CD4-positive, alpha-beta T cell treated with Interferon gamma for 1 hour (primary cell): ENCODE results near the gene PAEP.
"Not testable (repeated sequence)": the region's sequence is repeated elsewhere in the genome, so short reads cannot be mapped to it uniquely, and the experiment has no call there.

Experiments used
- DNase-seq: peaks from one replicate; pipeline ENCODE4 v3.0.0-alpha.2; 2020

The PAEP gene

GRCh38 chr9:135561391-135562234, at the start of gene PAEP:
PAEP (plus strand) TSS chr9:135561756.
- DNase-seq = no peak

DNA sequence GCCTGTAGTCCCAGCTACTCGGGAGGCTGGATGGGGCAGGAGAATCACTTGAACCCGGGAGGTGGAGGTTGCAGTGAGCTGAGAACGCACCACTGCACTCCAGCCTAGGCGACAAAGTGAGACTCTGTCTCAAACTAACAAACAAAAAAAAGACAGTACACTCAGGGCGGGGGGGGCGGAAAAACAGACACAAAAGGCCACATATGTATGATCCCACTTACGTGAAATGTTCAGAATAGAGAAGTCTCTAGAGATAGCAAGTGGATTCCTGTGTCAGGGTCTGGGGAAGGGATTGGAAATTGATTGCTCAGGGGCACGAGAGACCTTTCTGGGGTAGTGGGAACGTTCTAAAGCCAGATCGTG, 49.3 kb upstream of the PAEP start:
- no peak for DNase-seq

GRCh38 chr9:135512904-135513303, 48.7 kb upstream of the PAEP start:
- no peak for DNase-seq

GRCh38 chr9:135513351-135513846, 48.2 kb upstream of the PAEP start:
- DNase-seq = no peak

DNA sequence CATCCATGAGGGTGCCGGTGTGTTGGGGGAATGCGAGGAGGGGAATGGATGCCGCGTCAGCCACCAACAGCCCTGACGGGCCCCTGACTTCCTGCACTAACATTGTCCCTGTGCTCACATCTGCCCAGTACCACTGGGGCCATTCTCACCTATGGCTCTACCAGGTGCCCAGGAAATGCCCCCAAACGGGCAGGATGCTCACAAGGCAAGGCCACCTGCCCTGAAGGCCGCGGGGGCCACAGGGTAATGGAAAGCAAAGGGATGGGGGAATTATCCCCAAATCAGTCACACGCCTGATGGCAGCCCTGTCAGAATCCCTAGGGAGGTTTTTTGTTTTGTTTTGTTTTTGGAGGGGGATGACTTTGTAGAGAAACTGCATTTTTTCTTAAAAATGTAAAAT, 47.6 kb upstream of the PAEP start:
- not testable (repeated sequence) for DNase-seq

- DNase-seq = no peak
Observed at GRCh38 chr9:135514342-135515082, 47.0 kb upstream of the PAEP start.

- no peak for DNase-seq
Observed at GRCh38 chr9:135515083-135515951, 46.2 kb upstream of the PAEP start.

GRCh38 chr9:135516132-135516860, 45.3 kb upstream of the PAEP start:
- no peak for DNase-seq

DNA sequence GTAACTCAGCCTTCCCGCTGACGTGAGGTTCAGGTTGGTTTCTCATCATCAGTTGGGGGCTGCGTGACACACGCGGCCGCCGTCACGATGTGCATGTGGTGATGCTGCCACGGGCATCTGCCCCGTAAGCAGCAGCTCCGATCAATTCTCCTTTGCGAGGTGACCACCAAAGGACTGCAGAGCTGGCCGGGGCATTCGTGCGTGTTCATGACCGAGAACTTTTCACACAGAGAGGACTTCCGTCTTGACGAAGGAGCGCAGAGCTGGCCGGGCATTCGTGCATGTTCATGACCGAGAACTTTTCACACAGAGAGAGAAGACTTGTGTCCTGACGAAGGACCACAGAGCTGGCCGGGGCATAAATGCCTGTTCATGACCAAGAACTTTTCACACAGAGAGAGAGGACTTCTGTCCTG, 44.1 kb upstream of the PAEP start:
- no peak for DNase-seq

DNA sequence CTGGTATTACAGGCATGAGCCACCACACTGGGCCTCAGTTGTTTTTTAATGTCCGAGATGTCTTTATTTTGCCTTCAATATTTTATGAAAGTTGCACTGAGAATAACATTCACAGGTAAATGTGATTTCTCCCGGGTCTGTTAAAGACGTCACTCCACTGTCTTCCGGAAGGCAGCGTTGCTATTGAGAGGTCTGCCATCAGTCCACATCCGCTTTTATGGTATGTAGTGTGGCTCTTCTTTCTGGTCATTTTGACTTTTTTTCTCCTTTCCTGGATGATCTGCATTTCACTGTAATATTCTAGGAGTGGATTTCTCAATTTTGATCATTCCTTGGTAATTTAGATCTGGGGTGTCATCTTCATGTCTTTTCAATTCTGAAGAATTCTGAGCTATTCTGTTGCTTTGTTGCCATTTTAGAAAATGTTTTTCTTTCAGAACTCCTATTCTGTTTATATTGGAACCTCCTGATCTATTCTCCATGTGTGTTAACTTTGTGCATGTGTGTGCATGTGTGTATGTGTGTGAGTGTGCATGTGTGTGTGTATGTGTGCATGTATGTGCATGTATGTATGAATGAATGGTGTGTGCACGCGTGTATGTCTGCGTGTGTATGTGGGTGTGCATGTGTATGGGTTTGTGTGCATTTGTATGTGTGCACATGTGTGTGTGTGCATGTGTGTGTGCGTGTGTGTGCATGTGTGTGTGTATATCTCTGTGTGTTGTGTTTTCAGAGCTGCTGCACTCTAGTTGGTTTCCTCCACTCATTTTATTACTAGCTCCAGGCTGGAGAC, 42.2 kb upstream of the PAEP start:
- DNase-seq = no peak

DNA sequence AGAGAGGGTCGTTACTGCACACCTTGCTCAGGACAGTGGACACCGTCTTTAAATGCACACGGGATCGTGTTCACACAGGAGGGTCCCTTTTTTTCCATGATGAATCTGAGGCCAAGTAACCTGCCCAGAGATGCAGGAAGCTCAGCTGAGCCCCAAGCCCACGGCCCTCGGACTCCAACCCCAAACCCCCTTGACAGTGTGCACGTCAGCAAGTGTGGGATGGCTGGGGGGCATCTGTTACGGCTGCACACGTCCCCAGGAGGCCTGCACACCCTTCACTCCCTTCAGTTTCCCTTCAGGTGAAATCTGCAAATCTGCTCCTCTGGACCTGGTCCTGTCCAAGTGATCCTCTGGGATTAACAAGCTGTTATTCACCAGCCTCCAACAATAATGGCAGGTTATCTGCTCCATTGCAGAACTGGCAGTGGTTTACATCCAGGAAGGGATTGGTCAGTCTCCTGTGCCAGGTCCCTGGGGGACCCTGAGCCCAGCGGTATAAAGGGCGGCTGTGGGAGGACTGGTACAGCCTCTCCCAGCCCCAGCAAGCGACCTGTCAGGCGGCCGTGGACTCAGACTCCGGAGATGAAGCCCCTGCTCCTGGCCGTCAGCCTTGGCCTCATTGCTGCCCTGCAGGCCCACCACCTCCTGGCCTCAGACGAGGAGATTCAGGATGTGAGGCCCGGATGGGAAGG, 40.5 kb upstream of the PAEP start, which contains the start of gene LCN1:
LCN1 (plus strand) TSS at position 525 of the 692 bp plus-strand sequence; CDS start at position 583, 58 bp downstream.
- DNase-seq = no peak

- DNase-seq = no peak
Observed at GRCh38 chr9:135521608-135522095, 39.9 kb upstream of the PAEP start.

GRCh38 chr9:135522137-135522877, 39.2 kb upstream of the PAEP start:
- DNase-seq = no peak

GRCh38 chr9:135522931-135523330, 38.6 kb upstream of the PAEP start:
- DNase-seq = no peak

DNA sequence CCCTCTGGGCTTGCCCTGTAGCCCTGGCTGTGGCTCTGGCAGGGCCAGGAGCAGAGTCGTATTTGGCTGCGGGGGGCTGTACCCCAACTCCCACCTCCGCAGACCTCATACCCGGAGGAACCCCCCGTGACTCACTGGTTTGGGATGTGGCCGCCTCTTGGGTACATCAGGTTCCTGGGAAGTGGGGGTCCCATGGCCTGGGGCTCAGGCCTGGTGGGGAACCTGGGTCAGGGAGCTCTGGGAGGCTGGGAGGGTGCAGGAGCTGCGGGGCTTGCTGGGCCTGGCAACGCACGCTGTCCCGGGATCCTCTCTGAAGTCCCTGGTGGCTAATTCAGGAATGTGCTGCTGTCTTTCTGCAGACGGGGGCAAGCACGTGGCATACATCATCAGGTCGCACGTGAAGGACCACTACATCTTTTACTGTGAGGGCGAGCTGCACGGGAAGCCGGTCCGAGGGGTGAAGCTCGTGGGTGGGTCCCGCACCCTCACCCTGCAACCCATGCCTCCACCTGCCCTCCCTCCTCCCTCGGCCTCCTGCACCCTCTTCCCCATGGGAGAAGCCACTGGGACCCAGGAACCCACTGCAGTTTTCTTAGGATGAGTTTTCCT, 37.9 kb upstream of the PAEP start:
- DNase-seq = no peak

DNA sequence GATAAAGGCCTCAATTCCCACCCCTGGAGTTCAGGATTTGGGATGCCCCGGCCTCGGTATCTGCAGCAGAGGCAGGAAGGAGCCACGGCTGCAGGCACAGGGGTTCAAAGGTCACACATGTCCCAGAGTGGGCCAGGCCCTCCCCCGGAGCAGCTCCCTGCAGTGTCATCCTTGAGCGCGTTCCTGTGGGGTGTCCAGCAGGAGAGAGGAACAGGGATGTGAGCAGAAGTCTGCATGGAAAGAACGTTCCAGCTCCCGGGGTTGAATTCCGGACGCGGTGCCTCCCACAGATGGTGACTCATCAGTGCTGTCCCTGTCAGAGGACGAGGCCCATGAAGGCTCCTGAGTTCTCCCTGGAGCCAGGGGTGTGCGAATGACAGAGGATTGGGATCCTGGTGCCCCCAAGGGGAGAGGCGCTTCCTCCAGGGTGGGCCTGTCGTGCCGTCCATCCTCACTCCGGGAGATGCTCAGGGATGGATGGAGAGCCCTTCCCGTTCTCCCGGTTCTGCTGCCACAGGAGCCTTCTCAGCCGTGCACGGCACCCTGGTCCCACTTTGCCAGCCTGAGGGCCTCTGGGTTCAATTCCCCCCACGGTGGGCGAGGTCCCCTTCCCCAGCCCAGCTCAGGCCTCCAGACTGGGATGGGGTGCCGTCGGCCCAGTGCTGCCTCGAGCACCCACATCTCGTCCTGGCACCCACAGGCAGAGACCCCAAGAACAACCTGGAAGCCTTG, 37.3 kb upstream of the PAEP start:
- DNase-seq = no peak

GRCh38 chr9:135525241-135526088, 36.1 kb upstream of the PAEP start:
- DNase-seq = no peak
